DOHH2 (cell line): ENCODE measurements around the gene SYNPO2.
A peak's percentile ranks its signal among the peaks of the same experiment; 100 is the strongest.

ENCODE experiments used
- H3F3A ChIP-seq: fragments of 200-600 bp; sonication (generic), shearing (Covaris generic); 2 replicates; pipeline ENCODE4 v1.6.0; 2016; ENCODE audit warnings: antibody characterized with exemption, mild to moderate bottlenecking; ENCODE audit not compliant: control insufficient read depth, insufficient read depth
- H3K27ac ChIP-seq: fragments of 200-600 bp; sonication (generic); 2 replicates; pipeline ENCODE4 v1.5.1; 2014; ENCODE audit warnings: low read depth, mild to moderate bottlenecking, low read length, moderate library complexity
- H3K27me3 ChIP-seq: fragments of 200-600 bp; sonication (generic); 2 replicates; pipeline ENCODE4 v1.6.1; 2014; ENCODE audit warnings: mild to moderate bottlenecking, low read length, mixed read lengths; ENCODE audit not compliant: control insufficient read depth
- H3K36me3 ChIP-seq: fragments of 200-600 bp; sonication (generic); 2 replicates; pipeline ENCODE4 v1.6.1; 2014; ENCODE audit warnings: mild to moderate bottlenecking, low read length, moderate library complexity, mixed read lengths; ENCODE audit not compliant: control insufficient read depth
- H3K4me1 ChIP-seq: fragments of 200-600 bp; sonication (generic); 2 replicates; pipeline ENCODE4 v1.6.1; 2014; ENCODE audit warnings: mild to moderate bottlenecking, low read length, mixed read lengths; ENCODE audit not compliant: control insufficient read depth
- H3K4me2 ChIP-seq: fragments of 200-600 bp; sonication (generic); 2 replicates; pipeline ENCODE4 v1.6.0; 2014; ENCODE audit warnings: mild to moderate bottlenecking, low read length, moderate library complexity
- H3K4me3 ChIP-seq: fragments of 200-600 bp; sonication (generic); 2 replicates; pipeline ENCODE4 v1.5.1; 2014; ENCODE audit warnings: mild to moderate bottlenecking, low read length, mixed read lengths
- H3K79me2 ChIP-seq: fragments of 200-600 bp; sonication (generic); 2 replicates; pipeline ENCODE4 v1.6.1; 2014; ENCODE audit warnings: mild to moderate bottlenecking, low read length, mixed read lengths; ENCODE audit not compliant: control insufficient read depth
- H3K9me2 ChIP-seq: fragments of 200-600 bp; sonication (generic); replicated peaks from 2 replicates; pipeline ENCODE4 v1.6.1; 2014; ENCODE audit warnings: mild to moderate bottlenecking, low read length, mixed read lengths; ENCODE audit not compliant: control insufficient read depth
- H3K9me3 ChIP-seq: fragments of 200-600 bp; sonication (generic); 2 replicates; pipeline ENCODE4 v1.6.1; 2014; ENCODE audit warnings: antibody characterized with exemption, low read length, mixed read lengths; ENCODE audit not compliant: control insufficient read depth, insufficient read depth
- H4K20me1 ChIP-seq: fragments of 200-600 bp; sonication (generic); 2 replicates; pipeline ENCODE4 v1.6.0; 2014; ENCODE audit warnings: low read depth, mild to moderate bottlenecking, antibody characterized with exemption, low read length, moderate library complexity; ENCODE audit not compliant: control insufficient read depth, insufficient read depth
- EZH2phosphoT487 ChIP-seq: fragments of 200-600 bp; sonication (generic); IDR thresholded peaks from 2 replicates; pipeline ENCODE4 v1.6.1; 2017; ENCODE audit warnings: borderline replicate concordance, mild to moderate bottlenecking, antibody characterized with exemption, low read length, moderate library complexity, mixed read lengths
- TF ChIP-seq, protein P1 (sequence below): fragments of 200-600 bp; sonication (generic); IDR thresholded peaks from one replicate; pipeline ENCODE4 v1.5.1; 2014; ENCODE audit warnings: antibody characterized with exemption, mild to moderate bottlenecking, low read depth, low read length; ENCODE audit not compliant: poor library complexity, severe bottlenecking

The SYNPO2 gene

DNA sequence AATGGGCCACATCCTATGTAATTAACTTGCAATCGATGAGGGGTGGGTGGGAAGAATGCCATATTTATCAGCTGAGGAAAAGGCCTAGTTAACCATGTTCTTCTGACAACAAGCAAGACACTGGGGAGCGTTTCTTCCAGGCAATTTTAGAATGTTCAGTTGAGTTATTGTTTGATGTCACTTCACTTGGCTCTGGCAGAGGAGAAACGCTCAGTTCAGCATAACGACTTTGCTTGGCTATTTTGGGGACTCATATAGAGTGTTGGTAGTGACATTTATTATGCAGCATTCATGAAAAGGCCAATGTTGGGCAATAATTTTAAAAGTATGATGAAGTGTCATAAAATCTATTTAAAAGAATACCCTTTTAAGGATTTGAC lies 648 bp downstream of the SYNPO2 start:
- Histone ChIP-seq H3K27me3 (peaks cover 26% of the 10 kb centered on the region), H3F3A (no peaks in the 10 kb centered on the region), H3K27ac (no peak overlapping the region), H3K9me2 (no peaks in the 10 kb centered on the region), H3K4me1 (peaks cover 12% of the 10 kb centered on the region), H4K20me1 (no peaks in the 10 kb centered on the region), H3K36me3 (no peaks in the 10 kb centered on the region), H3K79me2 (no peaks in the 10 kb centered on the region), H3K4me2 (peak overlapping the region; percentile 59), H3K9me3 (no peaks in the 10 kb centered on the region), H3K4me3 (no peak overlapping the region)
- TF ChIP-seq, protein P1, sequence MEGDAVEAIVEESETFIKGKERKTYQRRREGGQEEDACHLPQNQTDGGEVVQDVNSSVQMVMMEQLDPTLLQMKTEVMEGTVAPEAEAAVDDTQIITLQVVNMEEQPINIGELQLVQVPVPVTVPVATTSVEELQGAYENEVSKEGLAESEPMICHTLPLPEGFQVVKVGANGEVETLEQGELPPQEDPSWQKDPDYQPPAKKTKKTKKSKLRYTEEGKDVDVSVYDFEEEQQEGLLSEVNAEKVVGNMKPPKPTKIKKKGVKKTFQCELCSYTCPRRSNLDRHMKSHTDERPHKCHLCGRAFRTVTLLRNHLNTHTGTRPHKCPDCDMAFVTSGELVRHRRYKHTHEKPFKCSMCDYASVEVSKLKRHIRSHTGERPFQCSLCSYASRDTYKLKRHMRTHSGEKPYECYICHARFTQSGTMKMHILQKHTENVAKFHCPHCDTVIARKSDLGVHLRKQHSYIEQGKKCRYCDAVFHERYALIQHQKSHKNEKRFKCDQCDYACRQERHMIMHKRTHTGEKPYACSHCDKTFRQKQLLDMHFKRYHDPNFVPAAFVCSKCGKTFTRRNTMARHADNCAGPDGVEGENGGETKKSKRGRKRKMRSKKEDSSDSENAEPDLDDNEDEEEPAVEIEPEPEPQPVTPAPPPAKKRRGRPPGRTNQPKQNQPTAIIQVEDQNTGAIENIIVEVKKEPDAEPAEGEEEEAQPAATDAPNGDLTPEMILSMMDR, result no peak
- no peak; the same call in 1 of the 2 replicates for TF ChIP-seq EZH2phosphoT487

DNA sequence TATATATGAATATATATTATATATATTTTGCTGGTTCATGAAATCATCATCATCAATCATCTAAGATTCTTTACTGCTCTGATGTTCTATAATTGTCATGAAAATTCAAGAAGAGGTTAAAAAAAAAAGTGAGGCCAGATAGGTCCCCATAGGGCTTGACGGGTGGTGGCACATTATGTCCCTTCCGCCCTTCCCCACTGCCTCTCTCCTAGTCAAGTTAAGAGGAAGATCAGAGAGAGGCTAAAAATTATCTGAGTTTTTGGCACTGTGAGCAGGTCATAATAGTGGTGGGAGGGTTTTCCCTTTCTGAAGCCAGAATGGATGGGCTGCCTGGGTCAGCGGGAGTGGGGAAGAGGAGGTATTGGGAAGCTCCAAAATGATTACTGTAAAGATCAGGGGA lies 5.4 kb downstream of the SYNPO2 start:
- no peak overlapping the region for H3K27ac ChIP-seq
- H3K4me1 ChIP-seq, result 0 out of 2 replicates have a peak, but pooled peaks cover 5% of the 10 kb centered on the region
- peaks cover 11% of the 10 kb centered on the region for H3K27me3 ChIP-seq
- no peaks in the 10 kb centered on the region for H3K9me3 ChIP-seq
- H3K4me2 ChIP-seq, result no peak overlapping the region
- H3K4me3 ChIP-seq, result no peak overlapping the region
- no peaks in the 10 kb centered on the region for H3K79me2 ChIP-seq
- no peaks in the 10 kb centered on the region for H3K9me2 ChIP-seq
- H4K20me1 ChIP-seq, result no peaks in the 10 kb centered on the region
- H3K36me3 ChIP-seq, result no peaks in the 10 kb centered on the region
- H3F3A ChIP-seq, result no peaks in the 10 kb centered on the region
- TF ChIP-seq EZH2phosphoT487, result no peak
- TF ChIP-seq, protein P1, result no peak

DNA sequence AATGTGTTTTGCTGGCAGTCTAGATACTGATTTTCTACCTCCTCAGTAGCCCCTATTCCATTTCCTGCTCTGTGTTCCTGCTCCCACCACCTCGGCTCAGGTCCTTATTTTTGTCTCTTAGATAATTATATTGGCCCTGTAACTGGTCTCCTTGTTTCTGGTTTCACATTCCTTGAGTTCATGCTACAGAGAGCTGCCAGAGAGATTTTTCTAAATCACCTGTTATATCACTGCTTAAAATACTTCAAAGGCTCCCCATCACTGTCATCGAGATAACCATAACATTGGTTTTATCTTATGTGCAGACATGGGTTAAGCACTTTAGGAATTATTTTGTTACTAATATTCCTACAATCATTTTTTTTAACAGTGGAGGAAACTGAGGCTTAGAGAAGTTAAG lies 9.6 kb downstream of the SYNPO2 start:
- H3F3A ChIP-seq, result no peaks in the 10 kb centered on the region
- no peak overlapping the region for H3K27ac ChIP-seq
- H3K36me3 ChIP-seq, result no peaks in the 10 kb centered on the region
- no peaks in the 10 kb centered on the region for H3K9me3 ChIP-seq
- no peaks in the 10 kb centered on the region for H3K4me1 ChIP-seq
- no peaks in the 10 kb centered on the region for H3K9me2 ChIP-seq
- no peaks in the 10 kb centered on the region for H3K27me3 ChIP-seq
- no peak overlapping the region for H3K4me2 ChIP-seq
- no peaks in the 10 kb centered on the region for H3K79me2 ChIP-seq
- H3K4me3 ChIP-seq, result no peak overlapping the region
- no peaks in the 10 kb centered on the region for H4K20me1 ChIP-seq
- TF ChIP-seq, protein P1, result no peak
- TF ChIP-seq EZH2phosphoT487, result no peak
